Kidney epithelial cell (primary cell): ENCODE data around the gene UBE2E3. TPM values are rescaled to one million over a fixed set of nuclear protein-coding genes. Genes with fewer than 3 reads are reported as not detected.
"Not testable (repeated sequence)": the region's sequence is repeated elsewhere in the genome, so short reads cannot be mapped to it uniquely, and the experiment has no call there.

ENCODE experiments used
- DNase-seq: peaks from one replicate; pipeline ENCODE4 v3.0.0-alpha.2; 2010; ENCODE audit warnings: low read depth
- H3K27me3 ChIP-seq: 2 replicates; pipeline ENCODE4 v1.6.0; 2011; ENCODE audit warnings: low read length; ENCODE audit not compliant: control insufficient read depth, insufficient read depth
- H3K36me3 ChIP-seq: 2 replicates; pipeline ENCODE4 v1.5.1; 2011; ENCODE audit warnings: low read length; ENCODE audit not compliant: control insufficient read depth, insufficient read depth
- H3K4me3 ChIP-seq: 2 replicates; pipeline ENCODE4 v1.5.1; 2011; ENCODE audit warnings: low read depth, mild to moderate bottlenecking, control low read depth, low read length
- CTCF ChIP-seq: IDR thresholded peaks from 2 replicates; pipeline ENCODE4 v1.5.1; 2011; ENCODE audit warnings: mild to moderate bottlenecking, moderate library complexity, low read length, control low read depth, inconsistent platforms; ENCODE audit not compliant: insufficient read depth, poor library complexity, severe bottlenecking
- total RNA-seq: library from RNA; depleted of rRNA; stranded (reverse); fragments of >200 nt; gene quantifications from 2 replicates; pipeline ENCODE4 v1.2.3, GENCODE V29; 2015

The UBE2E3 gene
- total RNA-seq: 74.6 and 84.7 TPM in 2 replicates

GRCh38 chr2:180980106-180980942 lies at the start of gene UBE2E3:
TSS of gene UBE2E3 (plus strand) at chr2:180980605. CDS start at chr2:180982043, 1,438 bp downstream.
- Histone ChIP-seq H3K36me3 (no peaks in the 10 kb centered on the region), H3K27me3 (no peaks in the 10 kb centered on the region), H3K4me3 (peak within 1 kb of the TSS; percentile 72)
- peak; percentile 79 for TF ChIP-seq CTCF
- DNase-seq: no peak

- Histone ChIP-seq H3K4me3 (no peak overlapping the region), H3K36me3 (no peaks in the 10 kb centered on the region), H3K27me3 (no peaks in the 10 kb centered on the region)
- no peak for DNase-seq
- TF ChIP-seq CTCF: no peak
Measured at GRCh38 chr2:180931841-180932240, 48.6 kb upstream of the UBE2E3 start.

GRCh38 chr2:180933332-180933731 lies 47.1 kb upstream of the UBE2E3 start:
- no peak for DNase-seq
- TF ChIP-seq CTCF: no peak
- no peaks in the 10 kb centered on the region for H3K27me3 ChIP-seq
- H3K36me3 ChIP-seq: no peaks in the 10 kb centered on the region
- H3K4me3 ChIP-seq: no peak overlapping the region

GRCh38 chr2:180934911-180935310 lies 45.5 kb upstream of the UBE2E3 start:
- DNase-seq: no peak

GRCh38 chr2:180937480-180937879 lies 42.9 kb upstream of the UBE2E3 start:
- not testable (repeated sequence) for H3K27me3 ChIP-seq, H3K4me3 ChIP-seq, DNase-seq, H3K36me3 ChIP-seq

More at GRCh38 chr2:180934911-180935310, 45.5 kb upstream of the UBE2E3 start:
- Histone ChIP-seq H3K4me3 (no peak overlapping the region), H3K27me3 (no peaks in the 10 kb centered on the region), H3K36me3 (no peaks in the 10 kb centered on the region)
- TF ChIP-seq CTCF: no peak

- DNase-seq: peak; percentile 5
- no peak for TF ChIP-seq CTCF
- Histone ChIP-seq H3K4me3 (no peak overlapping the region), H3K36me3 (no peaks in the 10 kb centered on the region), H3K27me3 (no peaks in the 10 kb centered on the region)
Measured at GRCh38 chr2:180938451-180938850, 42.0 kb upstream of the UBE2E3 start.
